GM19099 (cell line): Measurements from ENCODE around the gene PERP.

ENCODE experiments used
- POLR2A ChIP-seq: IDR thresholded peaks from 3 replicates; pipeline ENCODE4 v1.6.1; 2011; ENCODE audit warnings: low read depth; ENCODE audit not compliant: insufficient read length; ENCODE audit errors: extremely low read depth

Gene PERP

GRCh38 chr6:138107078-138107751 lies at the start of gene PERP:
Gene PERP, minus strand, starts transcription at chr6:138107419. Its CDS starts 79 bp downstream, at chr6:138107340.
- TF ChIP-seq POLR2A = no peak

- no peak for TF ChIP-seq POLR2A
These were observed 48.2 kb upstream of the PERP start for GRCh38 chr6:138155443-138155842.

DNA sequence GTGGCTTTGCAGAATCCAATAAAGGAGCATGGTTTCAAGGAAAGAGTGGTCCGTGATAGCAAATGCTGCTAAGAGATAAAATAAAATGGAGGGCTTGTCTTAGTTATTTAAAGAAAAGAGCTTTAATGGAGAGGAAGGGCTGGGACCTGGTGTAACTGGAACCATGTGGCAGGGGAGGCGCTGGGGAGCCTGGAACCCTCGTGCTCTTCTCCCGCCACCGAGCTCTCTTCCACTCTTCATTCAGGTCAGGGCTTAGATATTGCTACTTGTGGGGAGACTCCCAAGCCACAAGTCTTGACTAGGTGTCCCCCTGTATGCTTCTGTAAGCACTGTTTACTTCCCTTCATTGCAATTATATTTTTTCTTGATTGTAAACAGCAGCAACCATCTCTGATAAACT lies 39.3 kb upstream of the PERP start:
- no peak for TF ChIP-seq POLR2A

GRCh38 chr6:138145402-138145801 lies 38.2 kb upstream of the PERP start:
- no peak for TF ChIP-seq POLR2A

- no peak for TF ChIP-seq POLR2A
These were observed 35.6 kb upstream of the PERP start for GRCh38 chr6:138142806-138143205.

GRCh38 chr6:138129190-138129589 lies 22.0 kb upstream of the PERP start:
- no peak for TF ChIP-seq POLR2A

GRCh38 chr6:138128096-138128495 lies 20.9 kb upstream of the PERP start:
- TF ChIP-seq POLR2A = no peak

DNA sequence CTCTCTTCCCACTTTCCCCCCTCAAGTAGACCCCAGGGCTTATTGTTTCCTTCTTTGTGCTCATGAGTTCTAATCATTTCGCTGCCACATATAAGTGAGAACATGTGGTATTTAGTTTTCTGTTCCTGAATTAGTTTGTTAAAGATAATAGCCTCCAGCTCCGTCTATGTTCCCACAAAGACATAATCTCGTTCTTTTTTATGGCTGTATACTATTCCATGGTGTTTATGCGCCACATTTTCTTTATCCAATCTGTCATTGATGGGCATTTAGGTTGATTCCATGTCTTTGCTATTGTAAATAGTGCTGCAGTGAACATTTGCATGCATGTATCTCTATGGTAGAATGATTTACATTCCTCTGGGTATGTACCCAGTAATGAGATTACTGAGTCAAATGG lies 16.9 kb upstream of the PERP start:
- TF ChIP-seq POLR2A = no peak

DNA sequence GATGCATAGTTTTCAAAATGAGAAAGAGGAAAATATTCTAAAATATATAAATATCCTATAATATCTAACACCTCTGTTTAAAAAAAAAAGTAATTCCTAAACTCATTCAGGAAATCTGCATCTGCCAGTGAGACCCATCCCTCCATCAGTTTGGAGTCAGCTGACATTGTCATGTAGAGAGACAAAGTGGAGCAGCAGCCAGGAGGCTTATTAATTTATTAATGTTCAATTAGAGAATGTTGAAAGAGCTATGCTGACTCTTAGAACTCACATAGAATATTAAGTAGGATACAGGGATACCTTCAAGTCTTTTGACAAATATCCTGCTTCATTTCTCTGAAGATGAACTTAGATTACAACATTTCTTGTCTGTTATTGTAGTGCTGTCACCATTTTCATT lies 12.8 kb upstream of the PERP start:
- no peak for TF ChIP-seq POLR2A

- TF ChIP-seq POLR2A = no peak
These were observed 10.2 kb upstream of the PERP start for GRCh38 chr6:138117376-138117914.

GRCh38 chr6:138116661-138116999 lies 9.4 kb upstream of the PERP start:
- TF ChIP-seq POLR2A = no peak

DNA sequence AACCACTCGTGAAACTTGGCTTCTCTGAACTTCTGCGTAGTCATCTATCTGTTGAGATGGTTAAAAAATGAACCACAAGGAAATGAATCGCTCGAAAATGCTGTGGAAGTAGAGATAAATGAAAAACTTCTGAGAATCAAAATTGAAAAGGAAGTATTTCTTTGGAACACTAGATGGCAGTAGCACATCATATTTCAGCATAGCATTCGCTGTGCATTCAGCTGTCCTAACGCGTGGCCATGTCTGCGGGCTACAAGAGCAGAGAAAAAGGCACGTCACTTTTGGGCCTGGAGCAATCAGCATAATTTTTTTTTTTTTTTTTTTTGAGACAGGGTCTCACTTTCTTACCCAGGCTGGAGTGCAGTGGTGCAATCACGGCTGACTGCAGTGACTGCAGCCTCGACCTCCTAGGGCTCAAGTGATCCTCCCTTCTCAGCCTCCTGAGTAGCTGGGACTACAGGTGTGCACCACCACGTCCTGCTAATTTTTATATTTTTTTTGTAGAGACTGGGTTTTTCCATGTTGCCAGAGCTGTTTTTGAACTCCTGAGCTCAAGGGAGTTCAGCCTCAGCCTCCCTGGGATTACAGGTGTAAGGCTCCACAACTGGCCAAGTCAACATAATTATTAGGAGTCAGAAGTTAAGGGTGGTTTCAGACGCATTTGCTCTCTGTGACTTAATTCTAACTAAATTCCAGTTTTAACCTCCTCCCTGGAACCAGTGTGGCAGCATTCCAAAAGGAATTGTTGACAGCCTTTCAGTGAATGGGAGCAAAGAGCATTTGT lies 8.8 kb upstream of the PERP start:
- no peak for TF ChIP-seq POLR2A

GRCh38 chr6:138115201-138115600 lies 8.0 kb upstream of the PERP start:
- TF ChIP-seq POLR2A = no peak

DNA sequence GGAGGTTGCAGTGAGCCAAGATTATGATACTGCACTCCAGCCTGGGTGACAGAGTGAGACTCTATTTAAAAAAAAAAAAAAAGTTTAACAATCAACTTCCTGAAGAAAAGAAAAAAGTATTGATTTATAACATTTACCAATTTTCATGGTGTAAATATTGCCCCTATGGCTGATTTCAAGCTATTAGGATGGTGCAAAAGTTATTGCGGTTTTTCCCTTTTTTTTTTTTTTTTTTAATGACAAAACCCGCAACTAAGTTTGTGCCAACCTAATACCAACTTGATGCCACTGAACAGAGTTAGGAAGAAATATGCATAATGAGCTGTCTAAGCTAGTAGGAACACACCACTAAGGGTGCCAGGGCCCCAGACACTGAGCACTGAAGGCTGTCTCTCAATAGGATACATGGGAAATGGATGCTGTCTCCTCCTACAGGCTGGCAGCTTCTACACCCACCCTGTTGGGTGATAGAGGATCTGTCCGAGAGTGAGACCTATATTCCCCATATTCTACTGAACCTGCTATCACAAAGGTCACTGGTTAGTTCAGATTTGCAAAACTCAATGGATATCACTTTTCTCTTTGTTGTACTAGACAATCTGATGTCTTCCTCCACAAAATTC lies 6.5 kb upstream of the PERP start:
- no peak for TF ChIP-seq POLR2A

GRCh38 chr6:138110229-138110628 lies 3.0 kb upstream of the PERP start:
- TF ChIP-seq POLR2A = no peak

DNA sequence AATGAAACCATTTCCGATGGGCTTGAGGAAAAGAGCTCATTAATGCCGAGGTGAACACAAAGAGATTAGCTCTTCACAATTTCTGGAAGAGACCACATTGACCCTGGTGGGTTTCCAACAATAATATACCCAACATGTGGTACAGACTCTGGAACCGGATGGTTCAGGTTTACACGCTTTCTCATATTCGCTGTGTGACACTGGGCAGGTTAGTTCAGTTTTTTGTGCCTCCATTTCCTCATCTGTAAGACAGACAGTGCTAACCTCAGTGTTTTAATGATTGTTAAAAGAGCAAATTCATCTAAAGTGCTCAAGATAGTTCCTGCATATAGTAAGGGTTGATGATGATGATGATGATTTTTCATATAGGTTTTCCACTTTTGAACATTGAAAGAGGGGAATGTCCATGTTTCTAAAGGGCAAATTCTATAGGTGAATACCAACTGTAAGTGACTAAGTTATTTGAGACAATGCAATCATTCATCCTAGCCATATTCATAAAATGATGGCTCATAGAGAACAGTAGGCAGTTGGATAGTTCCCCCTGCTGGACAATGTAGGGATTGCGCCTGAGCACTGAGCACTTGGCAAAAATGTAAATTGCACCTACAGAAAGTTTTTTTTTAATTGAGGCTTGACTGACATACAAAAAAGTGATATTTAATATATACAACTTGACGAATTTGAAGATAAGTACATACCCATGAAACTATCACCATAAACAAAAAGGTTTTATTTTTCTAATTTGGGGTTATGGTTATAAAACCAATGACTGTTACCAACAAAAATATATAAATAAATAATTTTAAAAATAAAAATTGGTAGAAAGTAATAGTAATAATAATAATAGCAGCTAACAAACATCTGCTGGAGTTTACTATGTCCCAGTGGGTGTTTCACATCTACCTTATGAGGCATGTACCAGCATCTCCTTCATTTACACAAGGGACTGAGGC lies 2.1 kb upstream of the PERP start:
- TF ChIP-seq POLR2A = no peak
